OCI-LY7 (cell line): ENCODE data around the gene ATF1. TPM values are rescaled to one million over a fixed set of nuclear protein-coding genes. Genes with fewer than 3 reads are reported as not detected.

ENCODE experiments used
- BruUV-seq: library from RNA; stranded (reverse); fragments of 400-500 nt; replicated peaks from 2 replicates; lab custom pipeline; 2021; lab: Mats Ljungman, UMichigan
- CTCF ChIA-PET: fragments of 300-600 bp; sonication (Branson Sonifier 250); formaldehyde crosslinking; loops from one replicate; lab custom pipeline; 2022; ENCODE audit warnings: antibody characterized with exemption; ENCODE audit not compliant: unreplicated experiment; lab: Charles Lee
- POLR2A ChIA-PET: fragments of 300-600 bp; sonication (Branson Sonifier 250); formaldehyde crosslinking; loops from one replicate; lab custom pipeline; 2022; ENCODE audit warnings: antibody characterized with exemption; lab: Charles Lee
- DNase-seq: peaks from one replicate; pipeline ENCODE4 v3.0.0-alpha.2; 2015; ENCODE audit warnings: low spot score
- H2AFZ ChIP-seq: fragments of 200-600 bp; sonication (generic), shearing (Covaris generic); 2 replicates; pipeline ENCODE4 v1.6.1; 2014; ENCODE audit warnings: mild to moderate bottlenecking, antibody characterized with exemption, low read length, moderate library complexity
- H3K27ac ChIP-seq: fragments of 200-600 bp; sonication (generic); 2 replicates; pipeline ENCODE4 v1.5.1; 2014; ENCODE audit warnings: mixed run types, low read depth, mild to moderate bottlenecking, moderate library complexity, low read length, inconsistent platforms; ENCODE audit not compliant: poor library complexity, severe bottlenecking
- H3K36me3 ChIP-seq: fragments of 200-600 bp; sonication (generic); 2 replicates; pipeline ENCODE4 v1.6.1; 2014; ENCODE audit warnings: mild to moderate bottlenecking, antibody characterized with exemption, low read length, moderate library complexity, mixed read lengths; ENCODE audit not compliant: insufficient read depth
- H3K4me1 ChIP-seq: fragments of 200-600 bp; sonication (generic); 2 replicates; pipeline ENCODE4 v1.5.1; 2014; ENCODE audit warnings: mild to moderate bottlenecking, low read length; ENCODE audit not compliant: insufficient read depth, poor library complexity, severe bottlenecking
- H3K4me2 ChIP-seq: fragments of 200-600 bp; sonication (generic); 2 replicates; pipeline ENCODE4 v1.6.1; 2014; ENCODE audit warnings: mild to moderate bottlenecking, low read length
- H3K4me3 ChIP-seq: fragments of 200-600 bp; sonication (generic); 2 replicates; pipeline ENCODE4 v1.5.1; 2014; ENCODE audit warnings: mild to moderate bottlenecking, low read depth, low read length; ENCODE audit not compliant: poor library complexity, severe bottlenecking
- H3K79me2 ChIP-seq: fragments of 200-600 bp; sonication (generic); 2 replicates; pipeline ENCODE4 v1.6.1; 2016; ENCODE audit warnings: low read depth, mild to moderate bottlenecking, low read length, moderate library complexity, mixed read lengths; ENCODE audit not compliant: insufficient read depth
- H3K9me2 ChIP-seq: fragments of 200-600 bp; sonication (generic); 2 replicates; pipeline ENCODE4 v1.6.1; 2016; ENCODE audit warnings: mild to moderate bottlenecking, low read length, mixed read lengths; ENCODE audit not compliant: insufficient read depth
- H3K9me3 ChIP-seq: fragments of 200-600 bp; sonication (generic); 2 replicates; pipeline ENCODE4 v1.6.1; 2014; ENCODE audit warnings: mild to moderate bottlenecking, mixed run types, low read length, mixed read lengths
- H4K20me1 ChIP-seq: fragments of 200-600 bp; sonication (generic); 2 replicates; pipeline ENCODE4 v1.6.1; 2014; ENCODE audit warnings: mild to moderate bottlenecking, antibody characterized with exemption, low read length, moderate library complexity, mixed read lengths; ENCODE audit not compliant: insufficient read depth
- EZH2phosphoT487 ChIP-seq: fragments of 200-600 bp; sonication (generic); IDR thresholded peaks from 2 replicates; pipeline ENCODE4 v1.6.1; 2018; ENCODE audit warnings: low read depth, borderline replicate concordance, mild to moderate bottlenecking, mixed run types, antibody characterized with exemption, low read length, moderate library complexity, mixed read lengths
- intact Hi-C: fragments of 100-400 bp; cut with micrococcal nuclease; formaldehyde crosslinking; loops from one replicate; pipeline ENCODE4 v1.10.0; 2022; ENCODE audit not compliant: unreplicated experiment
- total RNA-seq, 2 experiments: library from RNA; depleted of rRNA in 1 of 2; stranded (reverse); fragments of >200 nt in 1 of 2; shearing (Covaris generic) in 1 of 2; gene quantifications; 2 replicates each; pipeline ENCODE4 v1.2.3, GENCODE V29; 2014 to 2022
- TF ChIP-seq, protein P1 (sequence below): fragments of 200-600 bp; sonication (generic); conservative IDR thresholded peaks from 2 replicates; pipeline ENCODE4 v1.5.1; 2014; ENCODE audit warnings: mild to moderate bottlenecking, antibody characterized with exemption, low read length, moderate library complexity, mixed read lengths

The ATF1 gene
- total RNA-seq, 2 experiments from 2014 or later = 47.4 to 55.7 TPM

DNA sequence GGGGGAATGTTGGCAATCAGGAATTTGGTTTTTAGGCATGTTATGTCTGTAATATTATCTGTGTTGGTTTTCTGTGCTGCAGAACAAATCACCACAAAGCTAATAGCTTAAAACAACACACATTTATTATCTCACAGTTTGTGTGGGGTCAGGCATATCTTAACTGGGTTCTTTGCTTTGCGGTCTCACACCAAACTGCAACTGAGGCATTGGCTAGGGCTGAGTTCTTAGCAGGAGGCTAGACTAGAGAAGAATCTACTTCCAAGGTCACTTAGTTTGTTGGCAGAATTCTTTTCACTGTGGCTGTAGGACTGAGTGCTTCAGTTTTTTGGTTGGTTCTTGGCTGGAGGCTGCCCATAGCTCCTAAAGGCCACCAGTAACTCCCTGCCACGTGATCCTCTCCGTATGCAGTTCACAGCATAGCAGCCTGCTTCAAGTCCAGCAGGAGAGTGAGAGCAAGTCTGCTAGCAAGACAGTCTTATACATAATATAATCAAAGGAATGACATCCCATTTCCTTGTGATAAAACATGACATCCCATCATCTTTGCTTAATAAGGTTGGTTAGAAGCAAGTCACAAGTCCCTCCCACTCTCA is 21.6 kb downstream of the ATF1 start:
- no peaks in the 10 kb centered on the region for H4K20me1 ChIP-seq
- no peak for DNase-seq
- no TSS peak for BruUV-seq
- H3K4me2 ChIP-seq = no peak overlapping the region
- H3K79me2 ChIP-seq = peaks cover 10% of the 10 kb centered on the region; the same call in 1 of the 2 replicates
- CTCF ChIA-PET = no interaction called here
- H3K9me2 ChIP-seq = no peaks in the 10 kb centered on the region
- POLR2A ChIA-PET = interaction anchor here (0.6 to 0.7 kb wide), 3 partner anchors 11 to 364 kb away, joined by 3 read pairs; no protein-coding TSS in a partner anchor
- no peak overlapping the region for H3K4me3 ChIP-seq
- H3K4me1 ChIP-seq = no peaks in the 10 kb centered on the region
- H3K27ac ChIP-seq = no peak overlapping the region
- H3K9me3 ChIP-seq = 0 out of 2 replicates have a peak, but pooled peaks cover 13% of the 10 kb centered on the region
- TF ChIP-seq, protein P1, sequence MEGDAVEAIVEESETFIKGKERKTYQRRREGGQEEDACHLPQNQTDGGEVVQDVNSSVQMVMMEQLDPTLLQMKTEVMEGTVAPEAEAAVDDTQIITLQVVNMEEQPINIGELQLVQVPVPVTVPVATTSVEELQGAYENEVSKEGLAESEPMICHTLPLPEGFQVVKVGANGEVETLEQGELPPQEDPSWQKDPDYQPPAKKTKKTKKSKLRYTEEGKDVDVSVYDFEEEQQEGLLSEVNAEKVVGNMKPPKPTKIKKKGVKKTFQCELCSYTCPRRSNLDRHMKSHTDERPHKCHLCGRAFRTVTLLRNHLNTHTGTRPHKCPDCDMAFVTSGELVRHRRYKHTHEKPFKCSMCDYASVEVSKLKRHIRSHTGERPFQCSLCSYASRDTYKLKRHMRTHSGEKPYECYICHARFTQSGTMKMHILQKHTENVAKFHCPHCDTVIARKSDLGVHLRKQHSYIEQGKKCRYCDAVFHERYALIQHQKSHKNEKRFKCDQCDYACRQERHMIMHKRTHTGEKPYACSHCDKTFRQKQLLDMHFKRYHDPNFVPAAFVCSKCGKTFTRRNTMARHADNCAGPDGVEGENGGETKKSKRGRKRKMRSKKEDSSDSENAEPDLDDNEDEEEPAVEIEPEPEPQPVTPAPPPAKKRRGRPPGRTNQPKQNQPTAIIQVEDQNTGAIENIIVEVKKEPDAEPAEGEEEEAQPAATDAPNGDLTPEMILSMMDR = no peak
- no peak for TF ChIP-seq EZH2phosphoT487
- H2AFZ ChIP-seq = no peak overlapping the region
- intact Hi-C loops = no loop called here
- H3K36me3 ChIP-seq = peaks cover 74% of the 10 kb centered on the region

- no TSS peak for BruUV-seq
- H2AFZ ChIP-seq = no peak overlapping the region
- H4K20me1 ChIP-seq = no peaks in the 10 kb centered on the region
- H3K9me2 ChIP-seq = no peaks in the 10 kb centered on the region
- no peaks in the 10 kb centered on the region for H3K4me1 ChIP-seq
- H3K4me2 ChIP-seq = no peak overlapping the region
- H3K9me3 ChIP-seq = 0 out of 2 replicates have a peak, but pooled peaks cover 13% of the 10 kb centered on the region
- H3K4me3 ChIP-seq = no peak overlapping the region
- H3K27ac ChIP-seq = no peak overlapping the region
- H3K79me2 ChIP-seq = peaks cover 10% of the 10 kb centered on the region; the same call in 1 of the 2 replicates
- no peak for DNase-seq
- CTCF ChIA-PET = no interaction called here
- intact Hi-C loops = no loop called here
- TF ChIP-seq, protein P1 = no peak
- no peak for TF ChIP-seq EZH2phosphoT487
- H3K36me3 ChIP-seq = peaks cover 63% of the 10 kb centered on the region
- POLR2A ChIA-PET = interaction anchor here (0.5 to 0.6 kb wide), 3 partner anchors 10 to 206 kb away, joined by 3 read pairs; no protein-coding TSS in a partner anchor
Observed at GRCh38 chr12:50786498-50787231, 22.8 kb downstream of the ATF1 start.
